ENCODE results near the gene PBX4. TPM values are rescaled to one million over a fixed set of nuclear protein-coding genes. Genes with fewer than 3 reads are reported as not detected.

The PBX4 gene
- total RNA-seq, 1 experiment from 2014 or later, result 11.6 TPM

DNA sequence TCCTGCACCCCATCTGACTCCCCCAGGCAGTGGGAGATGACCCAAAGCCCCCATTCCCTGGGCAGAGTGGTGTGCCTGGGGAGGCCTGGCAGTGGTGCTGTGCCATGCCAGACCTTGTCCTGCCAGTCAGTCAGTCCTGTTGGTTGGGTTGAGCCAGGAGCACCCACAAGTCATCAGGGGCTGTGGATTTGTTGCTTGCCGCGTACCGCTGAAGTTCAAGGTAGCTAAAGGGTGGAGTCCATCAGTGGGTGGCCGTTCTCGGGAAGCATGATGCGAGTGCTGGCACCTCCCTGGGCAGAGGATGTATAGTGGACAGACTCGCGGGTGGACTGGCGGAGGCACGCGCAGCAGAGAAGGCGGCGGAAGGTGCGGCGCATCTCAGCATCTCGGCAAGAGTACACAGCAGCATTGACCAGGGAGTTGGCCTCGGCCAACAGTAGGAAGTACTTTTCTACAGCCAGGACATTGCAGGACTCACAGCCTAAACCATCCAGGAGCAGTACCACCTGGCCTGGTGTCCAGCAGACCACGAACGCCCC, 5.6 kb upstream of the PBX4 start:
- Histone ChIP-seq H3K79me2 (ENCODE audit: insufficient read depth, low read length) (peaks cover 10% of the 10 kb centered on the region; the same call in 1 of the 2 replicates), H3K36me3 (ENCODE audit: control insufficient read depth in 1 of 2, insufficient read depth in 2 of 2, low read length in 2 of 2) (peaks cover 5% of the 10 kb centered on the region in 2 experiments; a peak in 2 of 4 replicates), H3K9me3 (ENCODE audit: control insufficient read depth in 1 of 2, insufficient read depth in 1 of 2, low read depth in 1 of 2, low read length in 2 of 2) (no peaks in the 10 kb centered on the region), H3K4me1 (ENCODE audit: control insufficient read depth in 1 of 2, insufficient read depth in 2 of 2, low read length in 2 of 2) (peaks cover 9 to 23% of the 10 kb centered on the region in 2 experiments), H3K27ac (ENCODE audit: low read depth, low read length) (no peak overlapping the region), H3K9ac (ENCODE audit: low read length) (no peak overlapping the region), H4K20me1 (ENCODE audit: insufficient read depth) (no peaks in the 10 kb centered on the region), H2AFZ (ENCODE audit: low read depth, low read length, poor library complexity, severe bottlenecking) (no peak overlapping the region), H3K4me3 (replicated peaks in 1 of 2; ENCODE audit: low read depth in 1 of 2, low read length in 2 of 2) (no peak overlapping the region), H3K9me2 (ENCODE audit: insufficient read depth) (no peaks in the 10 kb centered on the region), H3K27me3 (ENCODE audit: insufficient read depth, low read length) (no peaks in the 10 kb centered on the region), H3K4me2 (ENCODE audit: low read length) (no peak overlapping the region)
- DNase-seq (ENCODE audit: low read depth, low spot score) (no peak), ATAC-seq (no peak)
- ChIA-PET POLR2A (no interaction called here), RAD21 (ENCODE audit: low non-redundant PET in 1 of 2, low total read pairs in 2 of 2, uncharacterized antibody in 2 of 2, unreplicated experiment in 2 of 2) (no interaction called here), CTCF (no interaction called here)
- no peak for TF ChIP-seq EZH2 (IDR thresholded peaks at IDR 0.05)
- TF ChIP-seq, protein P1, sequence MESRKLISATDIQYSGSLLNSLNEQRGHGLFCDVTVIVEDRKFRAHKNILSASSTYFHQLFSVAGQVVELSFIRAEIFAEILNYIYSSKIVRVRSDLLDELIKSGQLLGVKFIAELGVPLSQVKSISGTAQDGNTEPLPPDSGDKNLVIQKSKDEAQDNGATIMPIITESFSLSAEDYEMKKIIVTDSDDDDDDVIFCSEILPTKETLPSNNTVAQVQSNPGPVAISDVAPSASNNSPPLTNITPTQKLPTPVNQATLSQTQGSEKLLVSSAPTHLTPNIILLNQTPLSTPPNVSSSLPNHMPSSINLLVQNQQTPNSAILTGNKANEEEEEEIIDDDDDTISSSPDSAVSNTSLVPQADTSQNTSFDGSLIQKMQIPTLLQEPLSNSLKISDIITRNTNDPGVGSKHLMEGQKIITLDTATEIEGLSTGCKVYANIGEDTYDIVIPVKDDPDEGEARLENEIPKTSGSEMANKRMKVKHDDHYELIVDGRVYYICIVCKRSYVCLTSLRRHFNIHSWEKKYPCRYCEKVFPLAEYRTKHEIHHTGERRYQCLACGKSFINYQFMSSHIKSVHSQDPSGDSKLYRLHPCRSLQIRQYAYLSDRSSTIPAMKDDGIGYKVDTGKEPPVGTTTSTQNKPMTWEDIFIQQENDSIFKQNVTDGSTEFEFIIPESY (IDR thresholded peaks at IDR 0.05; ENCODE audit: extremely low read depth, insufficient replicate concordance, low read length), result no peak
- no peak for TF ChIP-seq POLR2AphosphoS5 (IDR thresholded peaks at IDR 0.05; ENCODE audit: low read depth, low read length)
- TF ChIP-seq RAD21 (IDR thresholded peaks at IDR 0.05; ENCODE audit: low read depth), result no peak
- no peak for TF ChIP-seq ELF1 (IDR thresholded peaks at IDR 0.05; ENCODE audit: borderline replicate concordance, low read depth)
- TF ChIP-seq, protein P2, sequence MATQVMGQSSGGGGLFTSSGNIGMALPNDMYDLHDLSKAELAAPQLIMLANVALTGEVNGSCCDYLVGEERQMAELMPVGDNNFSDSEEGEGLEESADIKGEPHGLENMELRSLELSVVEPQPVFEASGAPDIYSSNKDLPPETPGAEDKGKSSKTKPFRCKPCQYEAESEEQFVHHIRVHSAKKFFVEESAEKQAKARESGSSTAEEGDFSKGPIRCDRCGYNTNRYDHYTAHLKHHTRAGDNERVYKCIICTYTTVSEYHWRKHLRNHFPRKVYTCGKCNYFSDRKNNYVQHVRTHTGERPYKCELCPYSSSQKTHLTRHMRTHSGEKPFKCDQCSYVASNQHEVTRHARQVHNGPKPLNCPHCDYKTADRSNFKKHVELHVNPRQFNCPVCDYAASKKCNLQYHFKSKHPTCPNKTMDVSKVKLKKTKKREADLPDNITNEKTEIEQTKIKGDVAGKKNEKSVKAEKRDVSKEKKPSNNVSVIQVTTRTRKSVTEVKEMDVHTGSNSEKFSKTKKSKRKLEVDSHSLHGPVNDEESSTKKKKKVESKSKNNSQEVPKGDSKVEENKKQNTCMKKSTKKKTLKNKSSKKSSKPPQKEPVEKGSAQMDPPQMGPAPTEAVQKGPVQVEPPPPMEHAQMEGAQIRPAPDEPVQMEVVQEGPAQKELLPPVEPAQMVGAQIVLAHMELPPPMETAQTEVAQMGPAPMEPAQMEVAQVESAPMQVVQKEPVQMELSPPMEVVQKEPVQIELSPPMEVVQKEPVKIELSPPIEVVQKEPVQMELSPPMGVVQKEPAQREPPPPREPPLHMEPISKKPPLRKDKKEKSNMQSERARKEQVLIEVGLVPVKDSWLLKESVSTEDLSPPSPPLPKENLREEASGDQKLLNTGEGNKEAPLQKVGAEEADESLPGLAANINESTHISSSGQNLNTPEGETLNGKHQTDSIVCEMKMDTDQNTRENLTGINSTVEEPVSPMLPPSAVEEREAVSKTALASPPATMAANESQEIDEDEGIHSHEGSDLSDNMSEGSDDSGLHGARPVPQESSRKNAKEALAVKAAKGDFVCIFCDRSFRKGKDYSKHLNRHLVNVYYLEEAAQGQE (IDR thresholded peaks at IDR 0.05; ENCODE audit: low read depth), result no peak
- TF ChIP-seq FOSL1 (IDR thresholded peaks at IDR 0.05; ENCODE audit: low read depth), result no peak
- TF ChIP-seq CBX3 (IDR thresholded peaks at IDR 0.05; ENCODE audit: low read depth), result no peak
- no peak for TF ChIP-seq ZNF274 (IDR thresholded peaks at IDR 0.05; ENCODE audit: low read depth, low read length)
- TF ChIP-seq ZFX (IDR thresholded peaks at IDR 0.05), result no peak
- TF ChIP-seq CEBPB (IDR thresholded peaks at IDR 0.05; ENCODE audit: low read depth), result no peak
- TF ChIP-seq EZH2phosphoT487 (IDR thresholded peaks at IDR 0.05; ENCODE audit: borderline replicate concordance), result no peak
- no peak for TF ChIP-seq TCF7L2 (IDR thresholded peaks at IDR 0.05; ENCODE audit: borderline replicate concordance, extremely low read depth, insufficient read depth, insufficient read length)
- TF ChIP-seq SP1 (IDR thresholded peaks at IDR 0.05; ENCODE audit: low read depth), result no peak
- no peak for TF ChIP-seq SIN3A (IDR thresholded peaks at IDR 0.05; ENCODE audit: low read depth)
- TF ChIP-seq, protein P3, sequence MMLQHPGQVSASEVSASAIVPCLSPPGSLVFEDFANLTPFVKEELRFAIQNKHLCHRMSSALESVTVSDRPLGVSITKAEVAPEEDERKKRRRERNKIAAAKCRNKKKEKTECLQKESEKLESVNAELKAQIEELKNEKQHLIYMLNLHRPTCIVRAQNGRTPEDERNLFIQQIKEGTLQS (IDR thresholded peaks at IDR 0.05), result no peak
- intact Hi-C loops (cut with micrococcal nuclease), result no loop called here
- no TSS peak for BruUV-seq (replicated peaks)
